ENCODE measurements around the gene GGN.
"Not testable (repeated sequence)": the region's sequence is repeated elsewhere in the genome, so short reads cannot be mapped to it uniquely, and the experiment has no call there.

GGN gene

GRCh38 chr19:38358071-38358470 lies 29.8 kb downstream of the GGN start:
- ATAC-seq (ENCODE audit: low read depth) = no peak
- Mint-ChIP-seq H3K27me3 (peaks cover 14% of the 10 kb centered on the region), H3K4me1 (peaks cover 11% of the 10 kb centered on the region), H3K36me3 (no peaks in the 10 kb centered on the region), H3K9me3 (no peaks in the 10 kb centered on the region), H3K4me3 (no peak overlapping the region), H3K27ac (no peak overlapping the region)
- DNase-seq (ENCODE audit: low spot score in 2 of 2) = no peak

DNA sequence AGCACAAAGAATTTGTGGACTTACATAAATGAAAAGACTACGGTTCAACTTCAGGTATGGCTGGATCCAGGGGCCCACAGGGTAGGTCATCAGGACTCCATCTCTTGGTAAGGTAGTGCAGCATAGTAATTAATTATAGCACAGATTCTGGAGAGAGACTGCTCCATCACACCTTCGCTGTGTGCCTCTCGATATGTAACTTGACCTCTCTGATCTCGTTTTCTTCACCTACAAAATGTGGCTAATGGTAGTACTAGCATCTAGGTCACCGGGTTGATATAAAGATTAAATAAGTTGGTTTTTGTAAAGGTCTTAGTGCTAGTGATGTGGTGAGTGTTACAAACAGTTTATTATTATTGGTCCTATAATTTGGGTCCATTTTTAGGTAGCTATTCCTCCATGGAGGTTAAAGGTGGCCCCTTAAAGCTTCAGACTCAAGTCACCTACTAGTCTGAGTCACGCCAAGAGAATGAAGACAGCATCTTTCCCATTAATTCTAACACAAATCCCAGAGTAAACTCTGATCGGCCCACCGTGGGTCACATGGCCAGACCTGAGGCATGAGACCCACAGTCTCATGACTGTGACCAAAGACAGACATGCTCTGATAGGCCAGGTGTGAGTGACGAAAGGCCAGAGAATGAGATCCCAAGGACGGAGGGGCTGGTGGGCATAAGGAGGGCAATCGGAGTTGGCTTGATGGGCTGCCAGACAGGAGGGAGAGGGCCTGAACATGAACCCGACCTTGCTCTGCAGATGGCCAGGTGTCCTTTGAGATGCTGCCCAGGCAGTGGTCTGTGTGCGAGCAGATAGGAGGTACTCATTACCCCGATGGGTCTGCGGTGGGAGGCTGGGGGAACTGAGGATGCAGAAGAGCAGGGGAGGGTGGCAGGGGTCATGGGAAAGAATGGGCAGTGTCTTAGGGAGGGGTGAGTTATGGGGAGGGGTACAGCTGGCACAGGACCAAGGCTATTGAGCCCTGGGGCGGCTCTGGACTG lies 31.8 kb downstream of the GGN start:
- Mint-ChIP-seq H3K27me3 (peaks cover 14% of the 10 kb centered on the region), H3K9me3 (no peaks in the 10 kb centered on the region)

GRCh38 chr19:38352611-38353010 lies 35.2 kb downstream of the GGN start:
- peaks cover 9% of the 10 kb centered on the region for H3K27me3 Mint-ChIP-seq
- no peak overlapping the region for H3K4me3 Mint-ChIP-seq
- H3K27ac Mint-ChIP-seq = no peak overlapping the region
- peaks cover 2% of the 10 kb centered on the region for H3K36me3 Mint-ChIP-seq
- H3K9me3 Mint-ChIP-seq = no peaks in the 10 kb centered on the region
- DNase-seq (ENCODE audit: low spot score in 2 of 2) (no peak), ATAC-seq (ENCODE audit: low read depth) (no peak)
- H3K4me1 Mint-ChIP-seq = no peaks in the 10 kb centered on the region

More for the DNA sequence above, 31.8 kb downstream of the GGN start:
- Mint-ChIP-seq H3K4me1 (peaks cover 4% of the 10 kb centered on the region), H3K4me3 (no peak overlapping the region), H3K27ac (no peak overlapping the region), H3K36me3 (peaks cover 2% of the 10 kb centered on the region)
- ATAC-seq (ENCODE audit: low read depth) (no peak), DNase-seq (ENCODE audit: low spot score in 2 of 2) (no peak)

GRCh38 chr19:38351865-38352395 lies 35.9 kb downstream of the GGN start:
- H3K27ac Mint-ChIP-seq = no peak overlapping the region
- H3K27me3 Mint-ChIP-seq = peaks cover 9% of the 10 kb centered on the region

DNA sequence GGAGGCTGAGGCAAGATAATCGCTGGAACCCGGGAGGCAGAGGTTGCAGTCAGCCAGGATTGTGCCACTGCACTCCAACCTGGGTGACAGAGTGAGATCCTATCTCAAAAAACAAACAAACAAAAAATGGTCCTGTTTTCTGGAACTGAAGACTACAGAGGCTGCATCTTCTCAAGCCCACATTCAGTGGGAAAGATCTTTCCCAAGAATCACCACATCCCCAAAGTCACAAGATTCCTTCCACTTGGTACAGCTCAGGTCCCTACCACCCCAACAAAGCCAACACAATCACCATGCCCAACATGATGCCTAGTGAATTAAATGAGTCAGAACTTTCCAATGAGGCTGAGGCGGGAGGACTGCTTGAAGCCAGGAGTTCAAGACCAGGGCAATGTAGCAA lies 37.0 kb downstream of the GGN start:
- H3K9me3 Mint-ChIP-seq = no peaks in the 10 kb centered on the region
- H3K4me1 Mint-ChIP-seq = no peaks in the 10 kb centered on the region
- peaks cover 3% of the 10 kb centered on the region for H3K27me3 Mint-ChIP-seq
- no peak for DNase-seq (ENCODE audit: low spot score in 2 of 2)
- H3K27ac Mint-ChIP-seq = no peak overlapping the region
- ATAC-seq (ENCODE audit: low read depth) = no peak
- peaks cover 4% of the 10 kb centered on the region for H3K36me3 Mint-ChIP-seq
- H3K4me3 Mint-ChIP-seq = no peak overlapping the region

More at GRCh38 chr19:38351865-38352395, 35.9 kb downstream of the GGN start:
- DNase-seq (ENCODE audit: low spot score in 2 of 2) = no peak
- no peak overlapping the region for H3K4me3 Mint-ChIP-seq
- H3K9me3 Mint-ChIP-seq = no peaks in the 10 kb centered on the region
- ATAC-seq (ENCODE audit: low read depth) = no peak
- H3K36me3 Mint-ChIP-seq = peaks cover 2% of the 10 kb centered on the region
- H3K4me1 Mint-ChIP-seq = no peaks in the 10 kb centered on the region

- Mint-ChIP-seq H3K4me3 (no peak overlapping the region), H3K36me3 (peaks cover 10% of the 10 kb centered on the region), H3K9me3 (no peaks in the 10 kb centered on the region), H3K4me1 (peaks cover 2% of the 10 kb centered on the region), H3K27me3 (no peaks in the 10 kb centered on the region), H3K27ac (no peak overlapping the region)
- ATAC-seq (ENCODE audit: low read depth) (no peak), DNase-seq (ENCODE audit: low spot score in 2 of 2) (no peak)
Observed at GRCh38 chr19:38346837-38347236, 41.0 kb downstream of the GGN start.

- Mint-ChIP-seq H3K36me3 (peaks cover 17% of the 10 kb centered on the region), H3K27me3 (no peaks in the 10 kb centered on the region), H3K4me3 (no peak overlapping the region), H3K27ac (no peak overlapping the region), H3K9me3 (no peaks in the 10 kb centered on the region), H3K4me1 (peaks cover 20% of the 10 kb centered on the region)
- DNase-seq (ENCODE audit: low spot score in 2 of 2) = no peak
- no peak for ATAC-seq (ENCODE audit: low read depth)
Observed at GRCh38 chr19:38340927-38341326, 46.9 kb downstream of the GGN start.

GRCh38 chr19:38339011-38339410 lies 48.8 kb downstream of the GGN start:
- not testable (repeated sequence) for H3K27me3 Mint-ChIP-seq; H3K4me3 Mint-ChIP-seq; H3K9me3 Mint-ChIP-seq; H3K27ac Mint-ChIP-seq; ATAC-seq (ENCODE audit: low read depth); DNase-seq (ENCODE audit: low spot score in 2 of 2)
- Mint-ChIP-seq H3K4me1 (peaks cover 20% of the 10 kb centered on the region), H3K36me3 (peaks cover 15% of the 10 kb centered on the region)

GRCh38 chr19:38337360-38337653 lies 50.5 kb downstream of the GGN start:
- Mint-ChIP-seq H3K4me1 (peaks cover 18% of the 10 kb centered on the region), H3K9me3 (no peaks in the 10 kb centered on the region), H3K27me3 (no peaks in the 10 kb centered on the region), H3K4me3 (peak overlapping the region; percentile 96), H3K27ac (peak overlapping the region; percentile 95), H3K36me3 (peaks cover 9% of the 10 kb centered on the region)
- DNase-seq (ENCODE audit: low spot score in 2 of 2) (no peak), ATAC-seq (ENCODE audit: low read depth) (no peak)

- ATAC-seq (ENCODE audit: low read depth) (peak; percentile 62), DNase-seq (ENCODE audit: low spot score in 2 of 2) (peak; percentile 93 to 95)
- peaks cover 18% of the 10 kb centered on the region for H3K4me1 Mint-ChIP-seq
- no peaks in the 10 kb centered on the region for H3K27me3 Mint-ChIP-seq
- H3K27ac Mint-ChIP-seq = peak overlapping the region; percentile 95
- H3K36me3 Mint-ChIP-seq = peaks cover 9% of the 10 kb centered on the region
- H3K9me3 Mint-ChIP-seq = no peaks in the 10 kb centered on the region
- H3K4me3 Mint-ChIP-seq = peak overlapping the region; percentile 96
Observed at GRCh38 chr19:38336638-38337359, 51.0 kb downstream of the GGN start.

DNA sequence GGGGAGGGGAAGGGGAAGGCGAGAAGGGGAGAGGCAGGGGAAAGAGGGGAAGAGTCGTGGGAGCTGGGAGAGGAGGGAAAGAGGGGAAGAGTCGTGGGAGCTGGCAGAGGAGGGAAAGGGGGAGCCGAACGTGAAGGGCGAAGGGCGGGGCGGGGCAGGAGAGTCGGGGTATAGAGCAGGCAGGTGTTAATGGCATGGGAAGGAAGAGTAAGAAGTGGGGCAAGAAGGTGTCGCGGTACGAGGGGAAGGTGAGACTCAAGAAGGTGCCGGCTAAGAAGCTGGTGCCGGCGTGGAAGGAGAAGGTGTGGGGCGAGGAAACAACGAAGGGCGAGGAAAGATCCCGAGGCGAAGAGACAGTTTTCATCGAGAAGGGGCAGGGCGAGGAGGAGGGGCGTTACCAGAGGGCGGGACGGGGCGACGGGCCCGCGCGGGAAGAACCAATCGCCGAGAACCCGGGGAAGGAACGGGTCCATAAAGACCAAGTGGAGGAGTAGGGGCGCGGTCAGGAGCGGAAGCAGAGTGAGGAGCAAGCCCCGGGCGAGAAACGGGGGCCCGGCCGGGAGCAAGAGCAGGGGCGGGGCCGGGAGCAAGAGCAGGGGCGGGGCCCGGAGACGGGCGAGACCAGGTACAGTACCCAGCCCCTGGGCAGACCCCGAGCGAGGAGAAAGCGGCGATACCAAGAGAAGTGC lies 51.7 kb downstream of the GGN start:
- Mint-ChIP-seq H3K9me3 (no peaks in the 10 kb centered on the region), H3K36me3 (peaks cover 9% of the 10 kb centered on the region), H3K4me1 (peaks cover 16% of the 10 kb centered on the region), H3K4me3 (peak overlapping the region; percentile 96), H3K27me3 (no peaks in the 10 kb centered on the region), H3K27ac (peak overlapping the region; percentile 95)
- ATAC-seq (ENCODE audit: low read depth) (peak; percentile 62), DNase-seq (ENCODE audit: low spot score in 2 of 2) (peak; percentile 87 to 93)
